ENCODE measurements around the gene MOBP. TPM values are rescaled to one million over a fixed set of nuclear protein-coding genes. Genes with fewer than 3 reads are reported as not detected.
A peak's percentile ranks its signal among the peaks of the same experiment; 100 is the strongest.
"Not testable (repeated sequence)": the region's sequence is repeated elsewhere in the genome, so short reads cannot be mapped to it uniquely, and the experiment has no call there.

The MOBP gene, protein sequence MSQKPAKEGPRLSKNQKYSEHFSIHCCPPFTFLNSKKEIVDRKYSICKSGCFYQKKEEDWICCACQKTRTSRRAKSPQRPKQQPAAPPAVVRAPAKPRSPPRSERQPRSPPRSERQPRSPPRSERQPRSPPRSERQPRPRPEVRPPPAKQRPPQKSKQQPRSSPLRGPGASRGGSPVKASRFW
- under 1 TPM; 0.04 to 0.14 (median 0.11) TPM for polyA plus RNA-seq (ENCODE audit: insufficient read length in 4 of 4)

DNA sequence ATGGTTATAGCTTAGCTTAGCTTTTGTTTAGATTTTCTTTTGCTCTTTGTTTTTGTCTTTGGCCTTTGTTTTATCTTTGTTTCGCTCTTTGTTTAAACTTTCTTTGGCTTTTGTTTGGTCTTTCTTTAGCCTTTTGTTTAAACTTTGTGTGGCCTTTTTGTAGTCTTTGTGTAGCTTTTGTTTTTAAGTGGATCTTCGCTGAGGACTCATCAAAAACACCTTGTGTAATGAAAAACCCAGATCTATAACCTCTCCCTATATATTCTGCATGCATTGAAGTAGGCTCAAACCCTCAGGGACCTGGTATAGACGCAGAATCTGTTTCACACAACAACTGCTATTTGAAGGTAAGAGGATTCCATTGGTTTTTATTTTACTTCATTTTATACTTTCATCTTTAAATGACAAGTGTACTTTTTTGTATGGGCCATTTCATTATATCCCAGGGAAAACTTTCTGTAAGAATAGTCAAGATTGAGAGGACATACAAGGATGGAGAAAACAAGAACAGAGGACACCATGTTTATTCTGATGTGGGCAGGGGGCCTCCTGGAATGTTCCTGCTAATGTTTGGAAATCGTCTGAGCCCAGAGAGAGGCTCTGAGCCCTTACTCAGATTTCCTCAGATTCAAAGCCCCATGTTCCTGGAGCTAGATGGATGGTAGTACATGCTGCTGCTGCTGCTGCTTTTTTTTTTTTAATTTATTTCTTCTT, at the start of gene MOBP:
MOBP (plus strand) TSS at position 287 of the 714 bp plus-strand sequence. CDS start 34,390 bp downstream, outside the sequence.
- no peak for DNase-seq (ENCODE audit: low read depth in 4 of 4, low spot score in 3 of 4)

DNA sequence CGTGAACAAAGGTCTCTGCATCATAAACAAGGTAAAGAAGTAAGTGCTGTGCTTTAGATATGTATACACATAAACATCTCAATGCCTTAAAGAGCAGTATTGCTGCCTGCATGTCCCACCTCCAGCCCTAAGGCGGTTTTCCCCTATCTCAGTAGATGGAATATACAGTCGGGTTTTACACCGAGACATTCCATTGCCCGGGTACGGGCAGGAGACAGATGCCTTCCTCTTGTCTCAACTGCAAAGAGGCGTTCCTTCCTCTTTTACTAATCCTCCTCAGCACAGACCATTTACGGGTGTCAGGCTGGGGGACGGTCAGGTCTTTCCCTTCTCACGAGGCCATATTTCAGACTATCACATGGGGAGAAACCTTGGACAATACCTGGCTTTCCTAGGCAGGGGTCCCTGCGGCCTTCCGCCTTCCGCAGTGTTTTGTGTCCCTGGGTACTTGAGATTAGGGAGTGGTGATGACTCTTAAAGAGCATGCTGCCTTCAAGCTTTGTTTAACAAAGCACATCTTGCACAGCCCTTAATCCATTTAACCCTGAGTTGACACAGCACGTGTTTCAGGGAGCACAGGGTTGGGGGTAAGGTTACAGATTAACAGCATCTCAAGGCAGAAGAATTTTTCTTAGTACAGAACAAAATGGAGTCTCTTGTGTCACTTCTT, 48.8 kb upstream of the MOBP start:
- DNase-seq (ENCODE audit: low read depth in 4 of 4, low spot score in 3 of 4) = not testable (repeated sequence)

DNA sequence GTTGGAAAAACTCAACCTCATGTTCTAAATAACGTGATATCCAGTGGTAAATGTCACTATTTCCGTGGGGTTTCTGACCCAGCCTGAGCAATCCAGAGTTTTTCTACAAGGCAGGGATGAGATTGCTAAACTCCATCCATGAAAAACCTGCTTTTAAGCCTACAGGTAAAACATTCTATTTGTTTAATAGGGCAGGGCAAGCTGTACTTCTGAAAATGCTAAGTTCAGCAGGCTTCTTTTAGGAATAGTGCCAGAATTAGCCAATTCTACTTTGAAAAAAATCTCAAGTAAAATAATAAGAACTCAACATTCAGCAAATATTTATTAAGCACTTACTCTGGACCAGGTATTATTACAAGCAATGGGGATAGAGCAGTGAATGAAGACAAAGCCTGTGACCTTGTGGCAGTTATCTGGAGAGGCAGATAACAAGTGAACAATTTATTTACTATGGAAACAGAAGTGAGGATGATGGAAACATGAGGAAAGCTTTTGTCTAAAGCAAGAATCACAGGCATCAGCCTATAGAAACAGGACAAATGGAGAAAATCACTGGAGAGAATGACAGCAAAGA, 47.7 kb upstream of the MOBP start:
- no peak for DNase-seq (ENCODE audit: low read depth in 4 of 4, low spot score in 3 of 4)

DNA sequence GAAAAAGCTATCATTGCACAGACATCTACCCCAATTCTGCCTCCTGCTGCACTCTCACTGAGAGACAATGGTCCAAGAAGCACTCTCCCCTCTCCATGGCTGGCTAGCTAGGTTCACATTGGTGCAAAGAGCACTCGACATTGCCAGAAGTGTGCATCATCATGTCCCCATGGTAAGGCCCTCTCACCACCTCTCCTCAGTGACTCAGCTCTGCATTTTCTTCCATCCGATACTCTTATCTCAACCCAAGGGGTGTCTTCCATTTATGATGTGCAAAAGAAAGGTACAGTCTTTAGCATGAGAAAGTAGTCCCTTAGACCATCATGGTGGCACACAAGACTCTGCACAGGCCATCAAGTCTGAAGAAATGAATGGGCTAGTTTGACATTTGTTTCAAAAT, 46.9 kb upstream of the MOBP start:
- no peak for DNase-seq (ENCODE audit: low read depth in 4 of 4, low spot score in 3 of 4)

DNA sequence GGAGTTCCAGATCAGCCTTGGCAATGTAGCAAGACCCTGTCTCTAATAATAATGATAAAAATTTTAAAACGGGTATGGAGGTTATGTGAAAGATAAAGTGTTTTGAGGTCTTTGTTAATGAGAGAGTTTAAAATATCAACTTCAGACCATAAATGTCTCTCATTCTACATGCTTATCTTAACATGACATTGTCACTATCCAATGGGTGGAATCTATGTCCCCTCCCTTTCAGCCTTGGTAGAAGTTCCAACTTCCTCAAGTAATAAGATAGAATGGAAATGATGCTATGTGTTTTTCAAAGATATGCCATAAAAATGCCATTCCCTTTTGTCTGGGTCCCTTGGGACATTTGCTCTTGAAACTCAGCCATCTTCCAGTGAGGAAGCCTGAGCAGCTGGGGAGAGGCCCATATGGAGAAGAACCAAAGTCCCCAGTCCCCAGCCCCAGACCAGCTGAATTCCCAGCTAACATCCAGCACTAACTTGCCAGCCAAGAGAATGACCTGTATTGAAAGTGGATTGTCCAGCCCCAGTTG, 44.0 kb upstream of the MOBP start:
- DNase-seq (ENCODE audit: low read depth in 4 of 4, low spot score in 3 of 4) = no peak

DNA sequence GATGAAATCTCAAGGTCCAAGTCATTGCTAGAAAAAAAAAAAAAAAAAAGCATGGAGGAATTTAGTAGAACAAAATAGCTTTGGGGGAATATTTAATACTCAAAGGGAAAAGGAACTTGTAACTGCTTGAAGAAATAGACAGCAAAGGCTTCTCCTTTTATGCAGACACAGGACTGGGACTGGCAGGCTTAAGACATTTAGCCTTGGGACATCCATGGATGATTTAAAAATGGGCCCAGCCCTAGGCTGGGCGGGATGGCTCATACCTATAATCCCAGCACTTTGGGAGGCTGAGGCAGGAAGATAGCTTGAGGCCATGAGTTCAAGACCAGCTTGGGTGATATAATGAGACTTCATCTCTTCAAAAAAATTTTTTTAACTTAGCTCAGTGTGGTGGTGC, 41.2 kb upstream of the MOBP start:
- DNase-seq (ENCODE audit: low read depth in 4 of 4, low spot score in 3 of 4) = no peak

DNA sequence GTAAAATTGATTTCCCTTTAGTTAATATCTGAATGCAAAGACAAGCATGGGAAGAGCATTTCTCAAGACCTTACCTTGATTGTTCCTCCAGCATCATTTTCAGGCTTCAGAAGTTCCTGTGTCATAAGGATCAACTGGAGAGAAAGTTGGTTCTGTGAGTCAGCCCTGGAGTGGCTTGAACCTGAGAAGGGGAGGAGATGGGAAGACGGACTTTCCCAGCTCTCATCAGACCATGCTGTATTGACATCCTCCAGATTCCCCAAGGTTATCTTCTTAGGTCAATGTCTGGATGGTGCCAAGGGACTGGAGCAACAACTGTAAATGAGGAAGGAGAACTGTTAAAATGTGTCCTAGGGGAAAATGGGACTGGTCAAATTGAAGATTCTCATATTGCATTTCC, 40.0 kb upstream of the MOBP start:
- DNase-seq (ENCODE audit: low read depth in 4 of 4, low spot score in 3 of 4) = no peak

DNA sequence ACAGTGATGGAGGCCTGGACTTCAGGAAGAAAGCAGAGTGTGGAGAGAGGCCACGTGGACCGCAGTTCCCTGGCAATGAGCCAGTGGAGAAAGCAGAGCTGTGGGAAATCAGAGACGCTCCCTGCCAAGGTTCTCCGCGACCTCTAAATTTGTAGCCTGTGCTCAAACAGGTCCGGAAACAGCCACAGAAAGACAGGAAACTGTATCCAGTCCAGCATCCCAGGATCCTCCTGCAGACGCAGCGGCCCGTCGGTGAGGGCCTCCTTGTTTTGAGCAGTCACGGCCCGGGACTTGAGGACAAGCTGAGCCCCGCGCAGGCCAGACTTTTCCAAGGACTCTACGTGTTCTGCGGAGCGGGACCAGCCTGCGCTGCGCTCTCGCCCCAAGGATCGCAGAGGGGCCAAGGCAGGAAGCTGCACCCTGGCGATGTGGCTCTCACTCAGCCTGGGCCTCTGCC, 38.7 kb upstream of the MOBP start:
- no peak for DNase-seq (ENCODE audit: low read depth in 4 of 4, low spot score in 3 of 4)

DNA sequence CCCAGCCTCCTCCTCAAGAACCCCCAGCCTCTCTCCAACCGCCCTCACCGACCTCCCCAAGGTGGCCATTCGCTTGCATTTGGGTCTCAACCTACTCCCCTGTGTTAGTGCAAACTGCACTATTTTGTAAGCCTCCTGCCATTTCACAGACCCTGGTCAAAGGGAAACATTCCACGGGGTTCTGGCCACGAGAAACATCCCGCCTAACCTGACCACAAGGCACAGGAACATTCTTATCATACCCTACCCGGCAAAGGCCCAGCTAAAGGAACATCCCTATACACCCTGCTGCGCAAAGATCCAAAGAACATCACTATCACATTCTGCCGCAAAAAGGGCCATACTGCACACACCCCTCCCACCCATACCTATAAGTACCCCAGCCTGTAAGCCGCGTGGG, 38.0 kb upstream of the MOBP start:
- no peak for DNase-seq (ENCODE audit: low read depth in 4 of 4, low spot score in 3 of 4)

DNA sequence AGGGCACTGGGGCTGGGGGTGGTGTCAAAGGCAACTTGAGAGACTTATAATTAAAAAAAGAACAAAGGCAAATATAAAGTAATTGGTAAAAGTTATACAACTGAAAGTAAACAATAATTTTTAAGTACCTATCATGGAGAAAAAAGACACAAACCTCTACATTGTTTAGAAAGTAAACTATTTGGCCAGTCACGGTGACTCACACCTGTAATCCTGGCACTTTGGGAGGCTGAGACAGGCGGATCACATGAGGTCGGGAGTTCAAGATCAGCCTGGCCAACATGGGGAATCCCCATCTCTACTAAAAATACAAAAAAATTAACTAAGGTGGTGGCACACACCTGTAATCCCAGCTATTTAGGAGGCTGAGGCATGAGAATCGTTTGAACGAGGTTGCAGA, 35.1 kb upstream of the MOBP start:
- no peak for DNase-seq (ENCODE audit: low read depth in 4 of 4, low spot score in 3 of 4)

DNA sequence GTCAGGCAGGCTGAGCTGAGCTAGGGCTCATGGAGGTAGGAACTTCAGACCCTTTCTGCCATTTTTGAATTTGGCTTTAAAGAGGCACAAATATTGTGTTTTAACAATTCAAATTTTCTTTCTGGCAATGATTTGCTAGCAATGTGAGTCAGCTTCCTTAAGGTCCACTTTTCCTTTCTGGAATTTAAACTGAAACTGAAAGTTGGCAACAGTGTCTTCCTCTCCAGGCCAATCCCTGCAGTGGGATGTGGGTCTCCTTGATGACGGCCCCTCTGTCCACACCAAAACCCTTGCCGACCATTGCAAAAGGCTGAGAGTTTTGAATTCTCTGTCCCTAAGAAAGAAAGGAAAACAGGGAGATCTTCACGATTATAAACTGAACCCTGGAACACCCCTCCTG, 33.8 kb upstream of the MOBP start:
- no peak for DNase-seq (ENCODE audit: low read depth in 4 of 4, low spot score in 3 of 4)

DNA sequence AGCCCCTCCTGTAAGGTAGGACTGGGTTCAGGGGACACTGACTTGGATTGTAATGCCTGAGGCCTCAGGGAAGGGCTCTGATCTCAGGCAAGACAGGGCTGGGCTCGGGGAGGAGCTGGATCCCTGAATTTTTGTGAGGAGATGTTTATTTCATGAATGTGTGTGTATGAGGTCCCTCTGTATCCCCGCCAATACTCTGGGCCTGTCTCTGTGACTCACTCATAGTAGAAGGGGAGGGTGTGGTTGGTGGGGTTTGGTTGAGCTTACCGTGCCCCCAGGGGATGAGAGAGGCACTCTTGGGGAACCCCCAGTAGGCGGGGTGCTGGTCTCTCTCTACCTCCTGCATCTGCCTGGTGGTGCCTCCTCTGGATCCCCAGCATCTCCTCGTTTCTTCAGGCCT, 32.9 kb upstream of the MOBP start:
- DNase-seq (ENCODE audit: low read depth in 4 of 4, low spot score in 3 of 4) = no peak

DNA sequence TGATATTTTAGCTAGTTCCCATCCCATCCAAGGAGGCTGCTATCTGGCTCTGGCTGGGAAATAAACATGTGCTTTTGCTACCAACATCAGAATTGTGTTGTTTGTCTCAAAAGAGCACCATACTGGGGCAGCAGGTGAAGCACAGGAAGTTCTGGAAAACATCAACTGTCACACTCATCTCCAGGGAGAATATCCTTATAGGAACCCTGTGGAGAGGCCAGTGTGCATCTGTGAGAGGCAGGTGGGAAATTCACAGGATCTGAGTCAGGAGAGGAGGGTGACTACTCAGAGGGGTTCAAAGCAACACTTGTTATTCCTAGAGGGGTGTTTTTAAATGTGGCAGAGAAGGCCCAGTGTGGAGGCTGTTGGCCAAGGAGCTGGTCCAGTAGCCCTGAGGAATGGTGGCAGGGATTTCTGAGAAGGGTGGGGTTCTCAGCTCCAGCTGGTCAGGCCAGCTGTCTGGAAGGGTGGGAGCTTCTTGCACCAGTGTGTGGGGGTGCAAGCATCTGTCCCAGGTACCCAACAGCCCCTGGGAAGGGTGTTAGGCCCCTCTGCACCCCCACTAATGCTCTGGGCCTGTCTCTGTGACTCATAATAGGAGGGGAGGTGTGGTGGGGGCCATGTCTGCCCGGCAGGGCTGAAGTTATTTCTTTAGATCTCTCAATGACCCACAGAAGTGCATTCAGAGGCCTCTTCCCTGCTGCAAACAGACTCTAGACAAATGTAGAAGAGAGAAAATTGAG, 32.3 kb upstream of the MOBP start:
- no peak for DNase-seq (ENCODE audit: low read depth in 4 of 4, low spot score in 3 of 4)

DNA sequence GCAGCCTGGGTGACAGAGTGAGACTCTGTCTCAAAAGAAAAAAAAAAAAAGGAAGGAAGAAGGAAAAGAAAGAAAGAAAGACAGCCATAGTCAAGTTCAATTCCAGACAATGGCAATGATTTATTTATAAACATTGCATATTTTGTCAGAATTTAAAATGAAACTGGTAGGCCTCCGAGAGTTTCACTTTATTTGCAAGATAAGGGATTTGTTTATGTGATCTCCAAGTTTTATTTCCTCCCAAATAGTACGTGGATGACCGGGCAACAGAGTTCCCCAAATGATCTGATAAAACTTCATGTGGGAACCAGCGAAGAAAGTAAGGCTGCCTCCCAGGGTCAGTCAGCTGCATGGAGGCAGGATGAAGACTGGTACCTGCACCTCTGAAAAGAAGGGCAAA, 28.6 kb upstream of the MOBP start:
- DNase-seq (ENCODE audit: low read depth in 4 of 4, low spot score in 3 of 4) = no peak

DNA sequence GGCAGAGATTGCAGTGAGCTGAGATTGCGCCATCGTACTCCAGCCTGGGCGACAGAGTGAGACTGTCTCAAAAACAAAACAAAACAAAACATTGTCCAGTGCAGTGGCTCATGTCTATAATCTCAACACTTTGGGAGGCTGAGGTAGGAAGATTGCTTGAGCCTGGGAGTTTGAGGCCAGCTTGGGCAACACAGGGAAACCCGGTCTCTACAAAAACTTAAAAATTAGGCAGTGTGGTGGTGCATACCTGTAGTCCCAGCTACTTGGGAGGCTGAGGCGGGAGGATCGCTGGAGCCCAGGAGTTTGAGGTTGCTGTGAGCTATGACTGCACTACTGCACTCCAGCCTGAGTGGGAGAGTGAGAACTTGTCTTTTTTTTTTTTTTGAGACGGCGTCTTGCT, 27.2 kb upstream of the MOBP start:
- no peak for DNase-seq (ENCODE audit: low read depth in 4 of 4, low spot score in 3 of 4)

DNA sequence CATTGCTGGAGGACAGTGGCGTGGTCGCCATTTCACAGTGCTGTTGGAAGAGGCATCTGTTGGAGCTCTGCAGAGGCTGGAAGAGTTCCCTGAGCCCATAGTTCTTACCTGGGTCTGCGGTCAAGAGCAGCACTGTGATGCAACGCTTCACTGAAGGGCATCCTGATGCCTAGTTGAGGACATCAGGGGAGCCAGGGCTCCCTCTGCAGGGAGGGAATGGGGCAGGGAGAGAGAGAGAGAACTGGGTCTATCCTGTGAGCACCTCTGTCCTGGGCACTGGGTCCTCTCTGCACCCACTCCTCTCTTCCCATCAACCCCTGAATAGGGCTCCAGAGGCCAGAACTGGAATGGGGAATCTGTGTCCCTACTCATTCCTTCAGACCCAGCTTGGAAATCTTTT, 23.9 kb upstream of the MOBP start:
- DNase-seq (ENCODE audit: low read depth in 4 of 4, low spot score in 3 of 4) = no peak

DNA sequence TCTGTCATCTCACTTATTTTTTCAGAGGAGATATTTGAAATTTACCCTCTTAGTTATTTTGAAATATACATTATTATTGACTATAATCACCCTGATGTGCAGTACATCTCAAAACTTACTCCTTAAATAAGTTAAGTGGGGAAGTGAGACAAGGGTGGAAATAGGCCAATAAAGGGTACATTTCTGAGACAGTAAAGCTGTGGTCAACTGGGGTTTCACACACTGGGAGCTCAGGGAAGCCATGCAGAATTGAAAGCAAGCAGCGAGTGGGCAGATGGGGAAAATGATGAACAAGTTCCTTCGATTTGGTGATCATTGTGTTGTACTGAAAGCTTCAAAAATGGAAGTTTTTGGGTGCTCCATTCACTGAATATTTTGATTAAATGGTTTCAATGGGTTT, 21.6 kb upstream of the MOBP start:
- DNase-seq (ENCODE audit: low read depth in 4 of 4, low spot score in 3 of 4) = no peak

DNA sequence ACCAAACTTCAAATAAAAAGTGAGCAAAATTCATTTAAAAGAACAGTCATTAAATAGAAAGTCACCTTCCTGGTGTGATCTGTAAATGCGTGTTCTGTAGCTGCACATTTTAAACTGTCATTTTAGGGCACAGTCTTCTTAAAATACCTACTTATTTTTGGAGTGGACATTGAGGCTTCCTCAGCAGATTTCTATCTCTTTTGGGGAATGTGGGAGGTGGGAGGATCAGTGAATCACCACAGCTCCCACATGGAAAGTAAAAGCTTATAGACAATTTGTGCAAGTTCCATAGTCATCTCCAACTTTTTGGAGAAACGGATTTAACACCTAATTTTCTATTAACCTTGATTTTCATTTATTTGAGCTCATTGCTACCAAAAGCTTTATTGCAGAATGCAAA, 21.0 kb upstream of the MOBP start:
- no peak for DNase-seq (ENCODE audit: low read depth in 4 of 4, low spot score in 3 of 4)

DNA sequence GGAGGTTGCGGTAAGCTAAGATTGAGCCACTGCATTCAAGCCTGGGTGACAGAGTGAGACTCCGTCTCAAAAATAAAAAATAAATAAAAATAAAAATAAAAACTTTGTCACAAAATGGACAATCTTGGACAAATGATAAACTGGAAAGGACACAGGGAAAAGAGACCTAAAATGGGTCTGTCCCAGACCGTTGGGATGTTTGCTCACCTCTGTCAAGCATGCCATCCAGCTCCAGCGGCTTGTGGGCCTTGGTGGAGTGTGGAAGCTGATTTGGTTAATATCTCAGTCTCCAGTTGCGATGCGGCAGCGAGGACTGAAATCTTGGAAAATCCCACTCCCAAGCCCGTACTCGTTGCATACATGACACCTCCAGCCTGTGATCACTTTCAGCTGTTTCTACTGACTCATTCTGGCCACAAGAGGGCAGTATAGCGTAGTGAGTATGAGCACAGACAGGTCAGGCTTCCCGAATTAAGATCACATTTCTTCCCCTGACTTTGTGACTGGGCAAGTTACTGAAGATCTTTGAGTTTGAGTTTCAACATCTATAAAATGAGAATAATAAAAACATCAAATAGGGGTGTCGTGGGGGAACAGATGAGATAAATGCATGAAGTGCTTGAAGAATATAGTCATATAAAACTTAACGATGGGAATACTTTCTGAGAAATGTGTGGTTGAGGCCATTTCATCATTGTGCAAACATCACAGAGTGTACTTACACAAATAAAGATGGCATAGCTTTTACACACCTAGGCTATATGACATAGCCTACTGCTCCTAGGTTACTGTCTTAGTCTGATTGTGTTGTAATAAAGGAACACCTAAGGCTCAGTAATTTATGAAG, 19.6 kb upstream of the MOBP start:
- DNase-seq (ENCODE audit: low read depth in 4 of 4, low spot score in 3 of 4) = peak; percentile 81 to 86 (median 84)
